ENCODE results near the gene AP5B1. TPM values are rescaled to one million over a fixed set of nuclear protein-coding genes. Genes with fewer than 3 reads are reported as not detected.

The AP5B1 gene
- total RNA-seq, 2 experiments from 2014 or later = 12.7 to 12.8 TPM

- H3K36me3 Mint-ChIP-seq (ENCODE audit: low read depth) = no peaks in the 10 kb centered on the region
- H3K4me1 ChIP-seq (ENCODE audit: insufficient read depth, low read length) = no peaks in the 10 kb centered on the region
- no peaks in the 10 kb centered on the region for H3K36me3 ChIP-seq (ENCODE audit: insufficient read depth, low read length)
- no peak overlapping the region for H3K4me3 ChIP-seq (ENCODE audit: low read length)
- intact Hi-C loops (cut with DNase I, micrococcal nuclease) = no loop called here
- ChIA-PET CTCF (interaction anchor here (1.1 kb wide), 1 partner anchor 23 kb away, joined by 5 read pairs; no protein-coding TSS in a partner anchor), POLR2A (no interaction called here)
- H3K9me3 Mint-ChIP-seq = no peaks in the 10 kb centered on the region
- ATAC-seq (ENCODE audit: poor library complexity) = no peak
- no peak overlapping the region for H3K27ac ChIP-seq (ENCODE audit: low read depth in 1 of 2, low read length in 2 of 2)
- H3K27me3 ChIP-seq (ENCODE audit: control insufficient read depth in 1 of 2, insufficient read depth in 2 of 2, low read length in 2 of 2) = peaks cover 15 to 26% of the 10 kb centered on the region in 2 experiments
- peaks cover 33% of the 10 kb centered on the region for H3K27me3 Mint-ChIP-seq
- no peak for TF ChIP-seq CTCF (IDR thresholded peaks at IDR 0.05)
- no peak for DNase-seq
- H3K4me1 Mint-ChIP-seq (ENCODE audit: low read depth) = no peaks in the 10 kb centered on the region
- H3K27ac Mint-ChIP-seq = no peak overlapping the region
- peaks cover 0 to 10% of the 10 kb centered on the region in 2 experiments for H3K9me3 ChIP-seq (ENCODE audit: control insufficient read depth in 1 of 2, insufficient read depth in 1 of 2, low read length in 2 of 2)
- no peak overlapping the region for H3K4me3 Mint-ChIP-seq
Observed at GRCh38 chr11:65802841-65803240, 22.1 kb upstream of the AP5B1 start.

- Histone ChIP-seq H3K4me1 (ENCODE audit: insufficient read depth, low read length) (no peaks in the 10 kb centered on the region), H3K9me3 (ENCODE audit: control insufficient read depth in 1 of 2, insufficient read depth in 1 of 2, low read length in 2 of 2) (peaks cover 0 to 13% of the 10 kb centered on the region in 2 experiments), H3K27me3 (ENCODE audit: control insufficient read depth in 1 of 2, insufficient read depth in 2 of 2, low read length in 2 of 2) (peaks cover 15 to 26% of the 10 kb centered on the region in 2 experiments), H3K27ac (ENCODE audit: low read depth in 1 of 2, low read length in 2 of 2) (no peak overlapping the region), H3K36me3 (ENCODE audit: insufficient read depth, low read length) (no peaks in the 10 kb centered on the region), H3K4me3 (ENCODE audit: low read length) (no peak overlapping the region)
- H3K4me1 Mint-ChIP-seq (ENCODE audit: low read depth) = no peaks in the 10 kb centered on the region
- DNase-seq = no peak
- no peak overlapping the region for H3K4me3 Mint-ChIP-seq
- peaks cover 35% of the 10 kb centered on the region for H3K27me3 Mint-ChIP-seq
- ChIA-PET CTCF (no interaction called here), POLR2A (no interaction called here)
- no peaks in the 10 kb centered on the region for H3K9me3 Mint-ChIP-seq
- no peaks in the 10 kb centered on the region for H3K36me3 Mint-ChIP-seq (ENCODE audit: low read depth)
- no peak for TF ChIP-seq CTCF (IDR thresholded peaks at IDR 0.05)
- ATAC-seq (ENCODE audit: poor library complexity) = no peak
- intact Hi-C loops (cut with DNase I, micrococcal nuclease) = no loop called here
- no peak overlapping the region for H3K27ac Mint-ChIP-seq
Observed at GRCh38 chr11:65801153-65801987, 20.6 kb upstream of the AP5B1 start.

GRCh38 chr11:65798882-65799281, 18.1 kb upstream of the AP5B1 start:
- ATAC-seq (ENCODE audit: poor library complexity) (no peak), DNase-seq (no peak)
- no peak for TF ChIP-seq CTCF (IDR thresholded peaks at IDR 0.05)
- Histone ChIP-seq H3K4me3 (ENCODE audit: low read length) (no peak overlapping the region), H3K27me3 (ENCODE audit: control insufficient read depth in 1 of 2, insufficient read depth in 2 of 2, low read length in 2 of 2) (peaks cover 14 to 22% of the 10 kb centered on the region in 2 experiments), H3K27ac (ENCODE audit: low read depth in 1 of 2, low read length in 2 of 2) (no peak overlapping the region), H3K9me3 (ENCODE audit: control insufficient read depth in 1 of 2, insufficient read depth in 1 of 2, low read length in 2 of 2) (peaks cover 0 to 8% of the 10 kb centered on the region in 2 experiments), H3K36me3 (ENCODE audit: insufficient read depth, low read length) (no peaks in the 10 kb centered on the region), H3K4me1 (ENCODE audit: insufficient read depth, low read length) (no peaks in the 10 kb centered on the region)
- CTCF ChIA-PET = interaction anchor here (0.8 kb wide), 1 partner anchor 19 kb away, joined by 3 read pairs; no protein-coding TSS in a partner anchor
- no peaks in the 10 kb centered on the region for H3K36me3 Mint-ChIP-seq (ENCODE audit: low read depth)
- intact Hi-C loops (cut with DNase I, micrococcal nuclease) = no loop called here
- H3K4me1 Mint-ChIP-seq (ENCODE audit: low read depth) = no peaks in the 10 kb centered on the region
- H3K27me3 Mint-ChIP-seq = peaks cover 39% of the 10 kb centered on the region
- H3K27ac Mint-ChIP-seq = no peak overlapping the region
- H3K9me3 Mint-ChIP-seq = no peaks in the 10 kb centered on the region
- H3K4me3 Mint-ChIP-seq = no peak overlapping the region
- POLR2A ChIA-PET = no interaction called here
